GM18951 (cell line): Measurements from ENCODE around the gene SCP2.

Experiments used
- POLR2A ChIP-seq: IDR thresholded peaks from 4 replicates; pipeline ENCODE4 v1.6.1; 2011; ENCODE audit warnings: mild to moderate bottlenecking; ENCODE audit not compliant: insufficient read length, insufficient read depth; ENCODE audit errors: extremely low read depth
- in situ Hi-C: fragments of 300-500 bp; cut with MboI; formaldehyde crosslinking; loops from one replicate; pipeline ENCODE4 v1.12.0; 2022; ENCODE audit warnings: low sequenced_read_pairs, mixed read lengths, inconsistent platforms; ENCODE audit not compliant: unreplicated experiment

Gene SCP2

DNA sequence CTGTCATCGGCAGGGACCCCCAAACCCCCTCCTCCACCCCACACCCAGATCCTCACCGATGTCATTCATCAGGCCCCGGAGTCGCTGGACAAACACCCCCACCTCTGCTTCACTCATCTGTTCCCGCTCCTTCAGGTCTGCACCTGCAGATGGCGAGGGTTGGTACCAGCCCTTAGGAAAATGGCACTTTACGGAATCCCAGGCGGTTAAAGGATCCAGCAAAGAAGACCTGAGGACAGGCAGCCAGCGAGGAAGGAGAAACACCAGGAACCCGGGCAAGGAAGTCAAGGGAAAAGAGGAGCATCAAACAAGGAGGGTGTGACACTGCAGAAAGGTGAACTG, 19.3 kb upstream of the SCP2 start:
- no peak for TF ChIP-seq POLR2A
- in situ Hi-C loops = no loop called here

- in situ Hi-C loops = no loop called here
- TF ChIP-seq POLR2A = no peak
These were observed 15.5 kb upstream of the SCP2 start for GRCh38 chr1:52911541-52911940.

GRCh38 chr1:52913014-52913413, 14.1 kb upstream of the SCP2 start:
- in situ Hi-C loops = no loop called here
- TF ChIP-seq POLR2A = no peak

- TF ChIP-seq POLR2A = no peak
- in situ Hi-C loops = no loop called here
These were observed 13.5 kb upstream of the SCP2 start for GRCh38 chr1:52913537-52913936.

DNA sequence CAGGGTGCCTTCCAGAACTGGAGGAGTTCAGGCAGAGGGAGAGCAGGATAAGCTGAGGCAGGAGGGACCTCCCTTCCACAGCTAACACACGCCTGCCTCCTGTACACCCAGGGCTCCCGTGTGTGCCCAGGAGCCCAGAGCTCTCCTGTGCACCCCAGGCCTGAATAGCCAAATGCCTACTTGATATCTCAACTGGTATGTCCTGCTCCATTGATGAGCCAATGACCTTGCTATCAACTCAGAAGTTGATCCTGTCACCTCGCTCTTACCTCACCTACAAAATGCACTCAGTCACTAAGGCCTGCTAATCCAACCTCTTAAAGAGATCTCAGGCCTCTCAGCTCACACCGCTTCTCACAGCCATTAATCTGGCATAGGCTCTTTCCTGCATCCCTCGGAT, 12.6 kb upstream of the SCP2 start:
- no peak for TF ChIP-seq POLR2A
- in situ Hi-C loops = no loop called here

- in situ Hi-C loops = no loop called here
- TF ChIP-seq POLR2A = no peak
These were observed 11.7 kb upstream of the SCP2 start for GRCh38 chr1:52915211-52915854.

DNA sequence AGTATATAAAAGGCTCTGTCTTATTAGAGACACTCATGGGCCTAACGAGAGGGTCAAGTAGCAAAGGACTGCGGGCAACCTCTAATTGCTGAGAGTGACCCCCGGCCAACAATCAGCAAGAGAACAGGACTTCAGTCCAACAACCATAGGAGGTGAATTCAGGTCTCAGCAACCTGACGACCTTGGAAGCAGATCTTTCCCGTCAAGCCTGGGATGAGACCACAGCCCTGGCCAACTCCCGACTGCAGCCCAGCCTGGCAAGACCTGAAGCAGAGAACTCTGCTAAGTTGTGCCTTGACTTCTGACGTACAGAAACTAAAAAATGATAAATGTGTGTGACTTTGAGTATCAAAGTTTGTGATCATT, 11.2 kb upstream of the SCP2 start:
- no peak for TF ChIP-seq POLR2A
- in situ Hi-C loops = no loop called here

- in situ Hi-C loops = no loop called here
- no peak for TF ChIP-seq POLR2A
These were observed 10.7 kb upstream of the SCP2 start for GRCh38 chr1:52916241-52916975.

DNA sequence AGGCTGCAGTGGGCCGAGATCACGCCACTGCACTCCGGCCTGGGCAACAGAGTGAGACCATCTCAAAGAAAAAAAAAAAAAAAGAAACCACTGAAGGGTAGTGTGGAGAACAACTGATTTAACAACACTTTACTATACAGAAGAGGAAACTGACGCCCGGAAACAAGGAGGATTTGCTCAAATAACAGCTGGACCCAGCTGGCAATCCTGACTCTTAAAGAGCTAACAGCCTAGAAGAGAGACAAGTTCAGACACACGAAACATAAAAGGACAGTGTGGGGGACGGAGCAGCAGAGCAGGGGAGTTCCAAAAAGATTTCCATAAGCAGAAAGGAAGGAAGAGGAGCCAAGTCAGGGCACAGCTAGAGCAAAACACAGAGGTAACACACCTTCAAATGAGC, 9.9 kb upstream of the SCP2 start:
- in situ Hi-C loops = no loop called here

DNA sequence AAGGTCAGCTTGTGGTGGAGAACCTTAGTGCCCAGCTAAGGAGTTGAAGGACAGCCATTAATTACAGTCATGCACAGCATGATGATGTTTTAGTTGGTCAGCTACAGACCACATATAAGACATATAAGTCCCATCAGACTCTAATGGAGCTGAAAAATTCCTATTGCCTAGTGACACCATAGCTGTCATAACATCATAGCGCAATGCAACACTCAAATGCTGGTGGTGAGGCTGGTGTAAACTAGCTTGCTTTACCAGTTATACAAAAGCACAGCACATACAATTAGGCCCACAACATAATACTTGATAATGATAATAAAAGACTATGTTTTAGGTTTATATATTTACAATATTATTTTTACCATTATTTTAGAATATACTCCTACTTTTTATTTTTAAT, 9.5 kb upstream of the SCP2 start:
- in situ Hi-C loops = no loop called here
- TF ChIP-seq POLR2A = no peak

More for the DNA sequence above, 9.9 kb upstream of the SCP2 start:
- no peak for TF ChIP-seq POLR2A

- in situ Hi-C loops = no loop called here
- no peak for TF ChIP-seq POLR2A
These were observed 8.9 kb upstream of the SCP2 start for GRCh38 chr1:52918201-52918600.

GRCh38 chr1:52919051-52919722, 7.9 kb upstream of the SCP2 start:
- in situ Hi-C loops = no loop called here
- TF ChIP-seq POLR2A = no peak

- TF ChIP-seq POLR2A = no peak
- in situ Hi-C loops = no loop called here
These were observed 7.2 kb upstream of the SCP2 start for GRCh38 chr1:52919723-52920483.

GRCh38 chr1:52920791-52921291, 6.2 kb upstream of the SCP2 start:
- in situ Hi-C loops = no loop called here
- TF ChIP-seq POLR2A = no peak

- in situ Hi-C loops = no loop called here
- no peak for TF ChIP-seq POLR2A
These were observed 1.5 kb upstream of the SCP2 start for GRCh38 chr1:52925571-52926005.
